RPMI7951 (cell line): ENCODE data around the gene EVA1C. TPM values are rescaled to one million over a fixed set of nuclear protein-coding genes. Genes with fewer than 3 reads are reported as not detected.
A peak's percentile ranks its signal among the peaks of the same experiment; 100 is the strongest.
"Not testable (repeated sequence)": the region's sequence is repeated elsewhere in the genome, so short reads cannot be mapped to it uniquely, and the experiment has no call there.

Source experiments
- DNase-seq: peaks from one replicate; pipeline ENCODE4 v3.0.0-alpha.2; 2012; ENCODE audit warnings: low read depth
- total RNA-seq: library from RNA; depleted of rRNA; stranded (reverse); fragments of >200 nt; shearing (Covaris generic); gene quantifications from 2 replicates; pipeline ENCODE4 v1.2.3, GENCODE V29; 2014; rRNA removed

EVA1C gene, protein sequence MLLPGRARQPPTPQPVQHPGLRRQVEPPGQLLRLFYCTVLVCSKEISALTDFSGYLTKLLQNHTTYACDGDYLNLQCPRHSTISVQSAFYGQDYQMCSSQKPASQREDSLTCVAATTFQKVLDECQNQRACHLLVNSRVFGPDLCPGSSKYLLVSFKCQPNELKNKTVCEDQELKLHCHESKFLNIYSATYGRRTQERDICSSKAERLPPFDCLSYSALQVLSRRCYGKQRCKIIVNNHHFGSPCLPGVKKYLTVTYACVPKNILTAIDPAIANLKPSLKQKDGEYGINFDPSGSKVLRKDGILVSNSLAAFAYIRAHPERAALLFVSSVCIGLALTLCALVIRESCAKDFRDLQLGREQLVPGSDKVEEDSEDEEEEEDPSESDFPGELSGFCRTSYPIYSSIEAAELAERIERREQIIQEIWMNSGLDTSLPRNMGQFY
- total RNA-seq: 9.6 and 11.8 TPM in 2 replicates

DNA sequence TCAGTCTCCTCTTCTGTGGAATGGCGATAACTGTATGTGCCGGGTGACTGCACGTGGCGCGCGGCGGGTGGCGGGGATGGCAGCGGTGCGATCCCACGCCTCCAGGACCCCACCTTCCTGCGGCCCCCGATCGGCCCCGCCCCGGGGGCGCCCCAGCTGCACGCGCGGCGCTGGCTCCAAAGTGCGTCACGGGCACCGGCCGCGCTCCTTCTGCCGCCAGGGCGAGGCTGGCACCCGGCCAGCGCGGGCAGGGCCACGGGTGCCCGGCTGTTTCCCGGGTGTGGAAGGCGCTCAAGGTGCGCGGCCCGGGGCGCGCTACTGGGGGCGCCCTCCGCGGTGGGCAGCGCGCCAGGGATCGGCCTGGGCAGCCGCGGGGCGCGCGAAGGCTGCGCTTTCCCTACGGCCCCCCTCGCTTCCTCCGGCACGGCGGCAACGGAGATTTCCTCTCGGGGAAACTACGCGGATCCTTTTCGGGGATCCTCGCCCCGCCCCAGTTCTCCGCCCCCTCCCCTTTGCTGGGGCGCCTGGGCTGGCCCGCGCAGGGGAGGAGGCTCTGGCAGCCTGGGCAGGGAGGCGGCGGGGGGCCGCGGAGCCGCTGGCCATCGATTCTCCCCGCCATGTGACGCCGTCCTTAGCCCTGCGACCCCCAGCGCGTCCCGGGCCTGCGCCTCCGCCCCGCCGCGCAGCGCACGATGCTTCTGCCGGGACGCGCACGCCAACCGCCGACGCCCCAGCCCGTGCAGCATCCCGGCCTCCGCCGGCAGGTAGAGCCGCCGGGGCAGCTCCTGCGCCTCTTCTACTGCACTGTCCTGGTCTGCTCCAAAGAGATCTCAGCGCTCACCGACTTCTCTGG, at the start of gene EVA1C:
Gene EVA1C, plus strand, starts transcription at position 545 of the 853 bp plus-strand sequence. Its CDS starts 148 bp downstream, at position 693.
- DNase-seq: peak; percentile 65

GRCh38 chr21:32364387-32364786, 48.1 kb upstream of the EVA1C start:
- peak; percentile 55 for DNase-seq

DNA sequence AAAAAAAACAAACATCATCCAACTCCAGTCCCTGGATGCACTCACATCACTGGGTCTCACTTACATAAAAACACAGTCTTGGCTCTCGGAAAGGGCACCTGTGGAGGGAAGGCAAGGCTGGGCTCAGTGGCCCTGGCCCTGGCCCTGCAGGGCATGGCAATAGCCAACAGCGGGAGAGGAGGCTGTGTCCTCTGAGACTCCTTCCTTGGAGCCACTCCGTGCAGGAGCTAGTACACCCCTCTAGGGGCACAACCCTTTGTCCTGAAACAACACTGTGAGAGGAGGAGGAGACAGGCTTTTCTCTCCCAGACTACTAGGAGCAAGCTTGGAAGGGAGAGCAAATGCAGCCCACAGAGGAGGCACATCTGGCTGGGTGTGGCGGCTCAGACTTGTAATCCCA, 47.7 kb upstream of the EVA1C start:
- DNase-seq: no peak

DNA sequence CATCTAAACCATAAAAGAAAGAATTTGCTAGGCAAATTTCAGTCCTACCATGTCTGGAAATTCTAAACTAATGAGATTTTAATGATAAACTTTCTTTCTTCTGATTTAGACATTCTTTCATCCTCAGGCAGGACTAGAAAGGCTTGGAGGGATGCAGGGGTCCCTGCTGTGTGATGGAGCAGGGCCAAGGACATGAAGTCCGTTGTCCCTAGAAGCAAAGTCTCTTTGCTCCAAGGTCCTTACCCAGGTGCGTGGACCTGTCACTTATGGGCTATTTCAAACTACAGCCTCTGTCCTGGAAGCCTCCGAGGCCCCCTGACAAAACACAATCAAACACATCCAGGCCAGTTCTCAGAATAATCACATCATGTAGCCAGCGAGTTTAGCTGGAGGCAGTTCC, 46.3 kb upstream of the EVA1C start:
- no peak for DNase-seq

DNA sequence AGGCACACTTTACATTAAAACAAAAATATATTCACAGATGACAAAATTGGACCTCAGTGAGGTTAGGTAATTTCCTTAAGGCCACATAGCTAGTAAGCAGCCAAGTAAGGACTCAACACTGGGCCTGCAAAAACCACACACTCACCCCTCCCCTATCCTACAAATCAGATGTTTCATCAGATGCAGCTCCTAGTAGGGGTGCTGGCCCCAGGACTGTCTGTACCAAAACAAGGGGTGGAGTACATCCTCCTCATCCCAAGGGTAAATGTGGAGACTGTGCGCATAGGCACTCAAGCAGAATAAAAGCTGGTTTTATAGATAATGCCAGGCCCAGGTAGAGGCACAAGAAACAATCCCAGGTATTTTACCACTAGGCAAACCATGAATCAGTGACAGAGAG, 45.3 kb upstream of the EVA1C start:
- DNase-seq: no peak

DNA sequence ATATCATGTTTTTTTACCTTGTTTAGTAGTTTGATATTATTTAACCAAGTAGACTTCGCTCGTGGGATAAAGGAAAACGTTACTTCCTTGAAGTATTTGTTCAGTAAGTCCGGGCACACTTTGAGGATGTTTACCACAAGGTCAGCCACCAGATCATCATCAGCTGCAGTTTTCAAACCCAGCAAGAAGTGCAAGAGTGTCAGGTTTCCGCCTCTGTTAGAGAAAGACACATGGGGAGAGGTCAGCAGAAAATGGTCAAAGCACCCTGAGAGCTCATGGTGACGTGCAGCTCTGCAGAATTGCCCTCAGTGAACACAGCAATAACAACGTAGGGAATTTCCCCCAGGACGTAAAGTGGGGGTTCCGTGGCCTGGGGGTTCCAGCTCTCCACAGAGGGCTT, 44.1 kb upstream of the EVA1C start:
- DNase-seq: no peak

GRCh38 chr21:32368961-32369360, 43.5 kb upstream of the EVA1C start:
- DNase-seq: not testable (repeated sequence)

GRCh38 chr21:32370998-32371766, 41.3 kb upstream of the EVA1C start:
- DNase-seq: no peak

DNA sequence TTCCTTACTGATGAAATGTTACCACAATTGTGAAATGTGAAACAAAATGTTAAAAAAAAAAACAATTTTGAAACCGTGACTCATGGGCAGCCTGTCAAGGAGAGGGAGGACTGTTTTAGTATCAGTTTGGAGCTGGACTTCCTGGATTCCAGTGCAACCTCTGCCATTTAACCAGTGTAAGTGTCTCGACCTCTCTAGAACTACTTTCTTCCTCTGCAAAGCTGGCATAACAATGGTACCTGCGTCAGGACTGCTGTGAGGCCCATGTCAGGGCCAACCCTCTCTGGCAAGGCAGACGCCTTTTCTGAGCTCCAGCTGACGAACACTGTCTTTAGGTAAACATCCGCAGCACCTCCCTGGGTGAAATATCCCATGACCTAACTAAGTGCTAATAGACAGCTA, 40.6 kb upstream of the EVA1C start:
- peak; percentile 23 for DNase-seq

GRCh38 chr21:32372755-32373154, 39.8 kb upstream of the EVA1C start:
- DNase-seq: no peak

- no peak for DNase-seq
Measured at GRCh38 chr21:32377506-32377905, 35.0 kb upstream of the EVA1C start.

DNA sequence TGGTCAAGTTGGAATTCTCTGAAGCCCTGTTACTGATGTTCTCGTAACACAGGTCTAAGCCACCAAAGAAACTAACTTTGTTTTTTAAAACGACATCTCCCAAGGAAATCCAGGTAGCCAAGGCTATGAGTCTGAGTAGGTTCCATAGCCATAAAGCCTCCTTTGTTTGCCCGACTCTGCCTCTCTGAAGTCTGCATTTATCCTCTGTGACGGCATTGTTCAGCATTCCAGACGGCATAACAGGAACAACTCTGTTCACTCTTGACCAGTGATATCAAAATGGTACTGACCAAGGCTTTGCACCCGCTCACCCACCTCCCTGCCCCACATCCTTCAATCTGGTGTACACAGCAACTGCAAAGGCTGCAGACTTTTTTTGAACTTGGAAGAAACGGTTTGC, 34.5 kb upstream of the EVA1C start:
- DNase-seq: no peak

GRCh38 chr21:32378956-32379355, 33.5 kb upstream of the EVA1C start:
- DNase-seq: no peak

- DNase-seq: no peak
Measured at GRCh38 chr21:32380940-32381339, 31.6 kb upstream of the EVA1C start.

GRCh38 chr21:32381571-32381970, 30.9 kb upstream of the EVA1C start:
- DNase-seq: no peak

DNA sequence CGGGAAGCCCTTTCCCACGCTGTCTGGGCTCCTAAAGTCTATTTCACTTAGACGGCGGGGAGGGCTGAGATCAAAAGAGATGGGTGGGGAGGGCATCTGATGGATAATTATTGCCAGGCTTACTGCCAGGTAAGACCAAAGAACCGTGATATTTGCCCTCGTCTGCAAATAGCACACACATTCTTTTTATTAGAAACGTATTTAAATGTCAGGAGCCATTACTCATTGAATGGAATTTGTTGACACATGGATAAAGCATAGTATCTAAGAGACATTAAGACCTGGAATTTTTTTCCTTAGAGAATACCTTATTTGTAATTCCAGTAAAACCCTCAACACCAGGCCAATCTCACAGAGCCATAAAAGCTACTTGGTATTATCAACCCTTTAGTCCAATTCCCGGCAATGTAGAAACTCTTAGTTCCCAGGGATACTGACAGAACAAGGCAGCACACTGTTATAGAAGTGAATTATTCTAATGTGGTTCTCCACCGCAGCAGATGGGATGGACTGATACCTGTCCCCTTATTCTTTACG, 30.3 kb upstream of the EVA1C start:
- DNase-seq: no peak

DNA sequence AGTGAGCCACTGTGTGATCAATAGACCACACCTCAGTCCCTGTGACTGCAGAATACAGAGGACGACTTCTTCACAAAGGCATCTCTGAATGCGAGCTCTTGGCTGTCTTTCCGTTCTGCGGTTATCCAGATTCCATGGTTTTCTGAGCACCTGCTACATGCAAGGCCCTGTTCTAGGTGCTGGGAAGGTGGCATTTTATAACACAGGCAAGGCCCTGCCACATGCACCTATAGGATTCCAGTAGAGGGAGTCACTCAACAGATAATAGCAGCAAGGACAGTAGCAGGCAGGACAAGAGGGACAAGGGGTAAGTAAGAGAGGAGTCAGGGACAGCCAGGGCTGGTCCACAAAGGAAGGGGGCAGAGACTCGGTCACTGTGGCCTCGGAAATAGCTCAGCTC, 28.7 kb upstream of the EVA1C start:
- DNase-seq: no peak

- peak; percentile 31 for DNase-seq
Measured at GRCh38 chr21:32386195-32386870, 26.2 kb upstream of the EVA1C start.

DNA sequence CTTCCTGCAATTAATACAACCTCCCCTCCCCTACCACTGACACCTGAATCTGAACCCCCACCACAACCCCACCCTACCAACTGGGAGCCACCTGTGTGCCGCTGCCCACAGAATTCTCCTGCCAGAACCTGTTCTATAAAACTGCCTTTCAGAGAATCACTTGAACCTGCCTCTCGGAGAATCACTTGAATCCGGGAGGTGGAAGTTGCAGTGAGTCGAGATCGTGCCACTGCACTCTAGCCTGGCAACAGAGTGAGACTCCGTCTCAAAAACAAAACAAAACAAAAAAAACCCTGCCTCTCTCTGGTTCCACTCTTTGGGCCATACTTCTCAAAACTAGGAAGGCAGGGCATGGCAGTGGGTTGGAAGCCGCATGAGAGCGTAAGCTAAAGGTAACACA, 25.4 kb upstream of the EVA1C start:
- no peak for DNase-seq

DNA sequence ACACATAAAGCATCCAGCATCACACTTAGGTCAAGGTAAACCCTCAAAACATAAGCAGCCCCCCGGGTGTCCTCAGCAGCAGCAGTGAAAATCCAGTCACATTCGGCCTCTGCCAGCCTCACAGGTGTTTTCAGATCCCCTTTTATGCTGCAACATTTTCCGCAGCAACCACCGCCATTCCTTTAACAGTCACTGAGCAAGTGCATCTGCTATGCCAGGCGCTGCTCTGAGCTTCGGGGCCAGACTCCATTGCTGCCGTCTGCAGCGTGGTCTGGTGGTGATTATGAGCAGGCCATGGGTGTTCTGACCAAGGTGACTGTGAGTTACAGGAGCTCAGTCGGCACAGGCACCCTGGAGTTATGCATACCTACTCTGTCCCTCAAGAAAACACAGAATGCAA, 24.2 kb upstream of the EVA1C start:
- DNase-seq: no peak

DNA sequence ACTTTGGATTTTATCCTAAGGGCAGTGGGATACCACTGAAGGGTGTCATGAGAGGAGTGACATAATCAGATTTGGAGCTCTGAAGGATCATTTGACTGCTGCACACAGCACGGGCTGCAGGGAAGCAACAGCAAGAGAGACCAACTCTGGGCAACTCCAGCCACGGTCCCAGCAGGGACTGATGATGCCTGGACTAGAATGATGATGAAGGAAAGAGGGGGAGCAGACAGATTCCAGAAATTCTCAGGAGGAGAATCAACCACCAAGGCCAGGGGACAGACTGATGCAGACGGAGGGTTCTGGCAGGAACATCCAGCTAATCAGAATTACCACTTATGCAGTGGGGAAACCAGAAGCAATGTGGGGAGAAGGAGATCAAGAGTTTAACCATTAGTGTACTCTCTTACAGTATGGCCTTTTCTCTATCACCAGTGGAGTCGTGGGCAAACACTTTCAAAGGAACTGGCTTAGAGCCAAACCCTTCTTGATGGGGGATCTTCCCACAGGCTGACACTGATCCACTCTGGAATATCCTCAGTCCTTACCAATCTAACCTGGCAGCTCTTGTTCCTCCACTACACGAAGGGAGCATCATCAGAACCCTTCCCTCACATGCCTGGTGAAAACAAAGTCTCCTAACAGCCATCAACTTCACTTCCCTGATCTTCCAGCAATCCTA, 23.0 kb upstream of the EVA1C start:
- no peak for DNase-seq
